Astrocyte of the cerebellum (primary cell): ENCODE data around the gene SEC23A.
"Not testable (repeated sequence)": the region's sequence is repeated elsewhere in the genome, so short reads cannot be mapped to it uniquely, and the experiment has no call there.

ENCODE experiments used
- DNase-seq: peaks from one replicate; pipeline ENCODE4 v3.0.0-alpha.2; 2011; ENCODE audit warnings: low read depth
- H3K4me3 ChIP-seq: 2 replicates; pipeline ENCODE4 v1.5.1; 2011; ENCODE audit warnings: mild to moderate bottlenecking, low read depth, low read length, moderate library complexity
- in situ Hi-C: cut with HindIII; loops from 2 replicates; pipeline ENCODE4 v1.10.0; 2017; ENCODE audit warnings: low sequenced_read_pairs
- TF ChIP-seq, protein P1 (sequence below): IDR thresholded peaks from 2 replicates; pipeline ENCODE4 v1.5.1; 2012; ENCODE audit warnings: low read length, low read depth, moderate library complexity, mild to moderate bottlenecking; ENCODE audit errors: missing control alignments

SEC23A gene

DNA sequence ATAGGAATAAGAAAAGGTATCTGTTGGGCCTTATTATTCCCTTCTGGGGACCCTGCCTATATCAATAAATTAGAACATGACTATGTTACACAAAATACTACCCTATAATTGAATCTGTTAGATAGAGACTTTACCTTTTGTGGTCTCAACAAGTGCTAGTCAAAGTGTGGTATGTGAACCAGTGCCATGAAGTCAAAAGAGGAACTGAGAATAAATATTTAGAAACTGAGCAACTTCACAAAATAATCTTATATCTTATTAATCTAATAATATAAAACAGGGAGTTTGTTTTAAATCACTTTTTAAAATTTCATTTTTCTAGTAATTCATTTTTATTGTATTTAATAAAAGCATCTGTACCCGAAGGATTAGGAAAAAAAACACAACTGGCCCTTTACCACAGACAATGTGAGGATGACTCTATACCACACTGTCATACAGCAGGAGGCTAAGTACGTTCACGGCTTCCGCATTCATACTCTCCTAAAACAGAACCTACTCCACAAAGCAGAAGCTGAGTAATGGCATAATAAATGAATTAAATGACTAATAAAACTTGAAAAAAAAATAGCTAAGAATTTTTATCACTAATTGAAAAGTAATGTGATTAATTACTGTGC is 42.1 kb downstream of the SEC23A start:
- no peak overlapping the region for H3K4me3 ChIP-seq
- TF ChIP-seq, protein P1, sequence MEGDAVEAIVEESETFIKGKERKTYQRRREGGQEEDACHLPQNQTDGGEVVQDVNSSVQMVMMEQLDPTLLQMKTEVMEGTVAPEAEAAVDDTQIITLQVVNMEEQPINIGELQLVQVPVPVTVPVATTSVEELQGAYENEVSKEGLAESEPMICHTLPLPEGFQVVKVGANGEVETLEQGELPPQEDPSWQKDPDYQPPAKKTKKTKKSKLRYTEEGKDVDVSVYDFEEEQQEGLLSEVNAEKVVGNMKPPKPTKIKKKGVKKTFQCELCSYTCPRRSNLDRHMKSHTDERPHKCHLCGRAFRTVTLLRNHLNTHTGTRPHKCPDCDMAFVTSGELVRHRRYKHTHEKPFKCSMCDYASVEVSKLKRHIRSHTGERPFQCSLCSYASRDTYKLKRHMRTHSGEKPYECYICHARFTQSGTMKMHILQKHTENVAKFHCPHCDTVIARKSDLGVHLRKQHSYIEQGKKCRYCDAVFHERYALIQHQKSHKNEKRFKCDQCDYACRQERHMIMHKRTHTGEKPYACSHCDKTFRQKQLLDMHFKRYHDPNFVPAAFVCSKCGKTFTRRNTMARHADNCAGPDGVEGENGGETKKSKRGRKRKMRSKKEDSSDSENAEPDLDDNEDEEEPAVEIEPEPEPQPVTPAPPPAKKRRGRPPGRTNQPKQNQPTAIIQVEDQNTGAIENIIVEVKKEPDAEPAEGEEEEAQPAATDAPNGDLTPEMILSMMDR = no peak
- in situ Hi-C loops = no loop called here
- DNase-seq = no peak

DNA sequence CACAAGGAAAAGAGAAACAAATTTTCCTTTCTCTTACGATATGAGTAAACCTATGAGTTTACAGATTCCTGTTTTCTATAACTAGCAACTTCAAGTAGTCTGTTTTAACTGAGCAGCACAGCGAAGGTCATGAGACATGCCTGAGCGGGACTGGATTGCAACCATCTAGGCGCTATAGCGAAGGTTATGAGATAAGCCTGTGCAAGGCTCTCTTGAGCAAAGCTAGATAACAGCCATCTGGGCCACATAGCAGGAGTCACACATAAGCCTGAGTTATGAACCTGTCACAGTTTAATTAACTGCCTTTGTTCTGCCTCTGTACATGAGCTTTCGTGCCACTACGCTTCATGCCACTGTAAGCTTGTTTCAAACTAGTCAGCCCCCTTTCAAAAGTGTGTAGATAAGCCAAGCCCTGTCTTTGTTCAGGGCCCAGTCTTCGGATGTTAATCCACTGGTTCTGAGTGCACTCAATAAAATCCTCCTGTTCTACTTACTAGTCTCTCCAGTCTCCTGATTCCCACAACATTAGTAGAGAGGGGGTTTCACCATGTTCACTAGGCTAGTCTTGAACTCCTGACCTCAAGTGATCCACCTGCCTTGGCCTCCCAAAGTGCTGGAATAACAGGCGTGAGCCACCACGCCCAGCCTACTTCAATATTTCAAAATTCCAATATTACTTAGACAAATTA is 47.1 kb downstream of the SEC23A start:
- TF ChIP-seq, protein P1 = no peak
- in situ Hi-C loops = no loop called here
- no peak for DNase-seq
- H3K4me3 ChIP-seq = no peak overlapping the region

DNA sequence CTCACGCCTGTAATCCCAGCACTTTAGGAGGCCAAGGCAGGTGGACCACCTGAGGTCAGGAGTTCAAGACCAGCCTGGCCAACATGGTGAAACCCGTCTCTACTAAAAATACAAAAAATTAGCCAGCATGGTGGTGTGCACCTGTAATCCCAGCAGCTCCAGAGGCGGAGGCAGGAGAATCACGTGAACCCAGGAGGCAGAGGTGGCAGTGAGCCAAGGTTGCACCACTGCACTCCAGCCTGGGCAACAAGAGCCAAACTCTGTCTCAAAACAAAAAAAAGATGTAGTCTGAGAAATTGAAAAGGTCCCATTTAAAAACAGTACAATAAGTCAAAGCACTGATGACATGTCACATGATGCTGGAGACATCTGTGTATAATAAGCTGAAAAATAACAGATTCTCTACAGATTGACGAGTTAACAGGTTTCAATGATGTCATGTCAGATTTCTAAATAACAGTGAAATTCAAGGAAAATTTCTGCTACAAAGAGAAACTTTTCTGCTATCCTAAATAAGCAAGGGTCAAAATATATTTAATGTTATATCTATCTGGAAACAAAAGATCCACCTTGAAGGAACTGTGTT is 50.1 kb downstream of the SEC23A start:
- H3K4me3 ChIP-seq, in situ Hi-C loops, DNase-seq: not testable (repeated sequence)

GRCh38 chr14:39050389-39050788 is 52.6 kb downstream of the SEC23A start:
- H3K4me3 ChIP-seq = no peak overlapping the region
- in situ Hi-C loops = no loop called here
- TF ChIP-seq, protein P1 = no peak
- DNase-seq = peak; percentile 18

- in situ Hi-C loops, DNase-seq, H3K4me3 ChIP-seq: not testable (repeated sequence)
These were observed 57.1 kb downstream of the SEC23A start for GRCh38 chr14:39045889-39046288.

DNA sequence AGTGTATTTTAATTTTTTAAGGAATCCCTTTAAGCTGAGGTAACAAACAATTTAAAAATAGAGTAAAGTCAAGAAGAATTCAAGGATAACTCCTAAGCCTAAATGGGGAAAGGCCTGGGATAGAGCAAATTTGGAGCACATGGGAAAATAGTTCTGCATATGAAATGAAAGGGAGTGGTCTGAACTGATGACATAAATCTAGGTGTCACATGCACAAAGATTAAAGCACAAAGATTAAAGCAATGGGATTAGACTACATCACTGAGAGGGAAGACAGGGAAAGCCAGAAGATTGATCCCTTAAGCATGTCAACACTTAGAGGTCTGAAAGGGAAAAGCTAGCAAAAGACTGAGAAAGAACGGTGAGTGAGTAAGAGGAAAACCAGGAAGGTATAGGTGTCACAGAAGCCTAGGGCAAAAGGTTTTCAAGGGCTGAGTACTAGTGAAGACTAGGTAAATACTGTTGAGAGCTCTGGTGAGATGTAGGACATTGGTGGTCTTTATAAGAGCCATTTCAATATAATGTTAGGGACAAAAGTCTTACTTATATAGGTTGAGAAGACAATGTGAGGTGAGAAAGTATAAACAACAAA is 59.6 kb downstream of the SEC23A start:
- TF ChIP-seq, protein P1 = no peak
- in situ Hi-C loops = no loop called here
- DNase-seq = no peak
- no peak overlapping the region for H3K4me3 ChIP-seq

DNA sequence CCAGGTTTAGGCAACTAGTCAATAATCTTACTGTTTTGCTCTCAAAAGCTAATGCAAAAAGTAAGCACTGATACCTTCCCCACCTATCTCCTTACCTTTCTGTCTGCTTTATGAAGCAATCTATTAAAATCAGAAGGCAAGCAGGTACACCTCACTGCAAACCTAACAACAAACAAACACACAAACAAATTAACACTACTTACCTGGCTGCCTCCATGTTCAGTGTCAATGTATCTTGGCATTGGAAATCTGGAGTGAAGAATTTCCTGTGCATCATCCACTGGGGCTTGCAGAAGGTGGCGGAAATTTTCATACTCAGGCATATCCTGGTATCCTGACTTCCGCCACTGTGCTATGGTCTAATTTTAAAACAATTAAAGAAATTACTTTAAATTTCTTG is 62.5 kb downstream of the SEC23A start:
- in situ Hi-C loops = no loop called here
- TF ChIP-seq, protein P1 = no peak
- no peak overlapping the region for H3K4me3 ChIP-seq
- DNase-seq = no peak
